Astrocyte (in vitro differentiated cells and primary cell): Measurements from ENCODE around the gene KLF11. TPM values are rescaled to one million over a fixed set of nuclear protein-coding genes. Genes with fewer than 3 reads are reported as not detected.

Source experiments
- DNase-seq: peaks from one replicate; pipeline ENCODE4 v3.0.0-alpha.2; 2010; ENCODE audit warnings: low read depth
- FAIRE-seq: peaks from 2 replicates; lab custom pipeline; 2011; peaks lifted over from hg19 to GRCh38; lab: Jason Lieb, UNC
- H2AFZ ChIP-seq: 2 replicates; pipeline ENCODE4 v1.6.0; 2012; ENCODE audit warnings: low read depth, low read length, inconsistent platforms
- H3K27ac ChIP-seq: 2 replicates; pipeline ENCODE4 v1.5.1; 2011; ENCODE audit warnings: low read depth, low read length, inconsistent platforms
- H3K27me3 ChIP-seq: 2 replicates; pipeline ENCODE4 v1.6.0; 2011; ENCODE audit warnings: low read length, inconsistent platforms; ENCODE audit not compliant: insufficient read depth
- H3K36me3 ChIP-seq: 2 replicates; pipeline ENCODE4 v1.5.1; 2011; ENCODE audit warnings: low read length, inconsistent platforms; ENCODE audit not compliant: insufficient read depth
- H3K4me1 ChIP-seq: 2 replicates; pipeline ENCODE4 v1.5.1; 2011; ENCODE audit warnings: low read length, inconsistent platforms; ENCODE audit not compliant: insufficient read depth
- H3K4me2 ChIP-seq: 2 replicates; pipeline ENCODE4 v1.6.0; 2012; ENCODE audit warnings: low read length, inconsistent platforms
- H3K4me3 ChIP-seq: 2 replicates; pipeline ENCODE4 v1.5.1; 2011; ENCODE audit warnings: low read depth, mild to moderate bottlenecking, low read length, inconsistent platforms; ENCODE audit not compliant: insufficient read depth
- H3K79me2 ChIP-seq: 2 replicates; pipeline ENCODE4 v1.6.0; 2012; ENCODE audit warnings: mild to moderate bottlenecking, low read length, inconsistent platforms; ENCODE audit not compliant: insufficient read depth
- H3K9ac ChIP-seq: 2 replicates; pipeline ENCODE4 v1.6.0; 2012; ENCODE audit warnings: mild to moderate bottlenecking, low read length, inconsistent platforms
- H3K9me3 ChIP-seq: 2 replicates; pipeline ENCODE4 v1.5.1; 2012; ENCODE audit warnings: low read depth, mild to moderate bottlenecking, low read length, inconsistent platforms; ENCODE audit not compliant: insufficient read depth
- H4K20me1 ChIP-seq: 2 replicates; pipeline ENCODE4 v1.6.0; 2012; ENCODE audit warnings: low read length, inconsistent platforms; ENCODE audit not compliant: insufficient read depth
- H3K27ac Mint-ChIP-seq: one replicate; pipeline ENCODE4 v1.8.0; 2021; ENCODE audit warnings: mild to moderate bottlenecking, mixed read lengths; ENCODE audit not compliant: unreplicated experiment
- H3K27me3 Mint-ChIP-seq: one replicate; pipeline ENCODE4 v1.8.0; 2021; ENCODE audit warnings: low read depth, mixed read lengths; ENCODE audit not compliant: unreplicated experiment
- H3K36me3 Mint-ChIP-seq: one replicate; pipeline ENCODE4 v1.8.0; 2021; ENCODE audit warnings: low read depth, mixed read lengths; ENCODE audit not compliant: unreplicated experiment
- H3K4me1 Mint-ChIP-seq: one replicate; pipeline ENCODE4 v1.8.0; 2021; ENCODE audit warnings: low read depth, mixed read lengths; ENCODE audit not compliant: unreplicated experiment
- H3K4me3 Mint-ChIP-seq: one replicate; pipeline ENCODE4 v1.8.0; 2021; ENCODE audit warnings: mild to moderate bottlenecking, moderate library complexity, mixed read lengths; ENCODE audit not compliant: unreplicated experiment
- H3K9me3 Mint-ChIP-seq: one replicate; pipeline ENCODE4 v1.8.0; 2021; ENCODE audit warnings: mild to moderate bottlenecking, mixed read lengths; ENCODE audit not compliant: unreplicated experiment
- EZH2 ChIP-seq: IDR thresholded peaks from 2 replicates; pipeline ENCODE4 v1.6.1; 2012; ENCODE audit warnings: mild to moderate bottlenecking, low read length, inconsistent platforms; ENCODE audit not compliant: insufficient read depth
- total RNA-seq: library from RNA; stranded (reverse); gene quantifications from 2 replicates; pipeline ENCODE4 v1.2.1, GENCODE V29; 2021
- TF ChIP-seq, protein P1 (sequence below): IDR thresholded peaks from 2 replicates; pipeline ENCODE4 v1.5.1; 2011; ENCODE audit warnings: low read depth, mild to moderate bottlenecking, inconsistent platforms, low read length, moderate library complexity; ENCODE audit not compliant: insufficient read depth

The KLF11 gene
- total RNA-seq, 1 donor from 2014 or later, result 9.8 TPM

DNA sequence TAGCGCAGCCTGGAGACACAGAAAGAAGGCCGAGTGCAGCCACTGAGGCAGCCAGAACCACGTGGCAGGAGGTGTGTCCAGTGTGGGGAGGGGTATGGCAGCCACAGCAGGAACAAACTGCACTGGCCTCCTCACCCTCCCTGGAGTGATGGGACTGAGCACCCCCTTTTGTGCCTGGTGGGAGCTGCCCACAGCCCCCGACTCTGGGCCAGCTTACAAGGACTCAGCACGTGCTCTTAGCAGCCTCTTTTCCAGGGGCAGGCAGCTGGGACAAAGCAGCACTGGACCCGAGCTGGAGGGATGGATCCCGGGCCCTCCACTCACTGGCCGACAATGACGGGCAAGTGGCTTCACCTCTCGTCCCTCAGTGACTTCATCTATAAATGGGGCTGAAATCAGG lies 5.2 kb upstream of the KLF11 start:
- Histone ChIP-seq H3K9me3 (no peaks in the 10 kb centered on the region), H3K4me2 (no peak overlapping the region), H4K20me1 (no peaks in the 10 kb centered on the region), H3K79me2 (no peaks in the 10 kb centered on the region), H3K4me1 (peaks cover 12% of the 10 kb centered on the region), H3K9ac (no peak overlapping the region), H2AFZ (no peak overlapping the region), H3K27ac (no peak overlapping the region), H3K4me3 (no peak overlapping the region), H3K27me3 (peaks cover 2% of the 10 kb centered on the region), H3K36me3 (no peaks in the 10 kb centered on the region)
- no peak for TF ChIP-seq EZH2
- TF ChIP-seq, protein P1, sequence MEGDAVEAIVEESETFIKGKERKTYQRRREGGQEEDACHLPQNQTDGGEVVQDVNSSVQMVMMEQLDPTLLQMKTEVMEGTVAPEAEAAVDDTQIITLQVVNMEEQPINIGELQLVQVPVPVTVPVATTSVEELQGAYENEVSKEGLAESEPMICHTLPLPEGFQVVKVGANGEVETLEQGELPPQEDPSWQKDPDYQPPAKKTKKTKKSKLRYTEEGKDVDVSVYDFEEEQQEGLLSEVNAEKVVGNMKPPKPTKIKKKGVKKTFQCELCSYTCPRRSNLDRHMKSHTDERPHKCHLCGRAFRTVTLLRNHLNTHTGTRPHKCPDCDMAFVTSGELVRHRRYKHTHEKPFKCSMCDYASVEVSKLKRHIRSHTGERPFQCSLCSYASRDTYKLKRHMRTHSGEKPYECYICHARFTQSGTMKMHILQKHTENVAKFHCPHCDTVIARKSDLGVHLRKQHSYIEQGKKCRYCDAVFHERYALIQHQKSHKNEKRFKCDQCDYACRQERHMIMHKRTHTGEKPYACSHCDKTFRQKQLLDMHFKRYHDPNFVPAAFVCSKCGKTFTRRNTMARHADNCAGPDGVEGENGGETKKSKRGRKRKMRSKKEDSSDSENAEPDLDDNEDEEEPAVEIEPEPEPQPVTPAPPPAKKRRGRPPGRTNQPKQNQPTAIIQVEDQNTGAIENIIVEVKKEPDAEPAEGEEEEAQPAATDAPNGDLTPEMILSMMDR, result no peak
- H3K4me1 Mint-ChIP-seq, result peaks cover 3% of the 10 kb centered on the region
- H3K4me3 Mint-ChIP-seq, result no peak overlapping the region
- H3K36me3 Mint-ChIP-seq, result peaks cover 5% of the 10 kb centered on the region
- peaks cover 2% of the 10 kb centered on the region for H3K9me3 Mint-ChIP-seq
- H3K27me3 Mint-ChIP-seq, result peaks cover 28% of the 10 kb centered on the region
- DNase-seq (no peak), FAIRE-seq (no peak)
- no peak overlapping the region for H3K27ac Mint-ChIP-seq

DNA sequence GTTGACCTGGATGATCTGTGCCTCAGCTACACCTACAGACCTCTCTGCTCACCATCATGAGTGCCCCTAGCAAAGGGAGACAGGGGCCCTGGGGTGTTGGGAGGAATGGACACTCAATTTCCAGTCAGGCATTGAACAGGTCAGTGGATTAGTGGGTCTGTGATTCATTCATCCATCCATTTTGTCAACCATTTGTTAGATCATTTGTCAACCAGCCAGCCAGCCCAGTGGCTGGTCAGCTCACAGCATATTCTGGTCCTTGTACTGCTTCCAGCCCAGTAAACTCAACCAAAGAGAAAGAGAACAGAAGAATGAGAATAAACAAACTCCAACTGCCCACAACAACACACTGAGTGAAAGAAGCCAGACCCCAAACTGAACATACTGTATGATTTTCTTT lies 4.6 kb upstream of the KLF11 start:
- peaks cover 12% of the 10 kb centered on the region for H3K4me1 ChIP-seq
- peaks cover 2% of the 10 kb centered on the region for H3K9me3 Mint-ChIP-seq
- H3K36me3 ChIP-seq, result no peaks in the 10 kb centered on the region
- H2AFZ ChIP-seq, result no peak overlapping the region
- peaks cover 5% of the 10 kb centered on the region for H3K36me3 Mint-ChIP-seq
- H3K27me3 Mint-ChIP-seq, result peaks cover 25% of the 10 kb centered on the region
- no peak overlapping the region for H3K4me3 ChIP-seq
- H3K79me2 ChIP-seq, result no peaks in the 10 kb centered on the region
- FAIRE-seq (no peak), DNase-seq (no peak)
- H3K27ac Mint-ChIP-seq, result no peak overlapping the region
- no peak overlapping the region for H3K4me3 Mint-ChIP-seq
- peaks cover 3% of the 10 kb centered on the region for H3K4me1 Mint-ChIP-seq
- H3K9ac ChIP-seq, result no peak overlapping the region
- H3K9me3 ChIP-seq, result no peaks in the 10 kb centered on the region
- no peak for TF ChIP-seq EZH2
- TF ChIP-seq, protein P1, result no peak
- no peak overlapping the region for H3K27ac ChIP-seq
- H3K4me2 ChIP-seq, result no peak overlapping the region
- peaks cover 2% of the 10 kb centered on the region for H3K27me3 ChIP-seq
- no peaks in the 10 kb centered on the region for H4K20me1 ChIP-seq

DNA sequence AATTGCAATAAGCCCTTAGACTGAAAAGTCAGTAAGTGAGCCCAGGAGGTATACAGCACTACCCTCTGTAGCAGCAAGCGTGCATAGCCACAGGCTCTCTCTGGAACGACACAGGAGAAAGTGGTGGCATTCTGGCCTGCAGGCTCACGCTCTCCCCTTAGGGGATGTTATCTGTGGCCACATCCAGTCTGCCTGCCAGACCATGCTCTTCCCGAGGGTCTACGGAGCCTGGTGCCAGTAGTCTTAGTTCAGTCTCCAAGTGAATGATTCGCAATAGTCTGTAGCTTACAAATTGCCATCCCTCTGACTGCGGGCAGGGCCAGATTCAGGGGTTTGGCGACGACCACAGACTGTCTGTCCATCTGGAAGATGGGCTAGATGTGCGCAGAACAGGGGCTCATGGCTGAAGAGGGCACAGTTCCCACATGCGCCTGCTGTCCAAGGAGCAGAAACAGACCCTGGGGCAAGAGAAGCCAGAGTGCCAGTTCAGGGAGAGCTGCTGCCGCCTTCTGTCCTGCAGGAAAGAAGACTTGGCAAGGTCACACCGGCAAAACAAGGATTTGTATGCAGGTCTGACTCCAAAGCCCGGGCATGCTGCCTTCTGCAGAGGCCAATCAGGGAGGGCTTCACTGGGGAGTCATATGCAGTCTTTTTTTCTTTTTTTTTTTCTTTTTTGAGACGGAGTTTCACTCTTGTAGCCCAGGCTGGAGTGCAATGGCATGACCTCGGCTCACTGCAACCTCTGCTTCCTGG lies 3.5 kb upstream of the KLF11 start:
- H3K27ac ChIP-seq, result no peak overlapping the region
- no peak overlapping the region for H2AFZ ChIP-seq
- H3K4me2 ChIP-seq, result no peak overlapping the region
- TF ChIP-seq, protein P1, result no peak
- TF ChIP-seq EZH2, result no peak
- FAIRE-seq, result no peak
- H3K79me2 ChIP-seq, result no peaks in the 10 kb centered on the region
- H3K4me3 ChIP-seq, result no peak overlapping the region
- H3K36me3 ChIP-seq, result no peaks in the 10 kb centered on the region
- peaks cover 2% of the 10 kb centered on the region for H3K27me3 ChIP-seq
- H3K9me3 ChIP-seq, result no peaks in the 10 kb centered on the region
- H3K36me3 Mint-ChIP-seq, result peaks cover 8% of the 10 kb centered on the region
- H3K9ac ChIP-seq, result no peak overlapping the region
- no peak overlapping the region for H3K4me3 Mint-ChIP-seq
- H4K20me1 ChIP-seq, result no peaks in the 10 kb centered on the region
- DNase-seq, result no peak
- peaks cover 12% of the 10 kb centered on the region for H3K4me1 ChIP-seq
- peaks cover 3% of the 10 kb centered on the region for H3K4me1 Mint-ChIP-seq
- peaks cover 2% of the 10 kb centered on the region for H3K9me3 Mint-ChIP-seq
- H3K27ac Mint-ChIP-seq, result no peak overlapping the region
- H3K27me3 Mint-ChIP-seq, result peaks cover 21% of the 10 kb centered on the region
